Measurements from ENCODE around the gene REXO1.

- TF ChIP-seq POLR2A (IDR thresholded peaks at IDR 0.05; ENCODE audit: low read length) (no peak), GATA1 (IDR thresholded peaks at IDR 0.05; ENCODE audit: low read depth, low read length) (no peak)
Measured at GRCh38 chr19:1811942-1812425, 36.3 kb downstream of the REXO1 start, which contains the start of gene ATP8B3.

Measured in erythroblast (primary cell).